ENCODE data around the gene GTPBP2. TPM values are rescaled to one million over a fixed set of nuclear protein-coding genes. Genes with fewer than 3 reads are reported as not detected.

Gene GTPBP2
- total RNA-seq, 1 donor from 2014 or later = 176 TPM

- peak; percentile 18 for DNase-seq (ENCODE audit: low read depth)
- no peaks in the 10 kb centered on the region for H3K27me3 ChIP-seq (ENCODE audit: control insufficient read depth, insufficient read depth, low read length)
- no peak for FAIRE-seq
- TF ChIP-seq, protein P1, sequence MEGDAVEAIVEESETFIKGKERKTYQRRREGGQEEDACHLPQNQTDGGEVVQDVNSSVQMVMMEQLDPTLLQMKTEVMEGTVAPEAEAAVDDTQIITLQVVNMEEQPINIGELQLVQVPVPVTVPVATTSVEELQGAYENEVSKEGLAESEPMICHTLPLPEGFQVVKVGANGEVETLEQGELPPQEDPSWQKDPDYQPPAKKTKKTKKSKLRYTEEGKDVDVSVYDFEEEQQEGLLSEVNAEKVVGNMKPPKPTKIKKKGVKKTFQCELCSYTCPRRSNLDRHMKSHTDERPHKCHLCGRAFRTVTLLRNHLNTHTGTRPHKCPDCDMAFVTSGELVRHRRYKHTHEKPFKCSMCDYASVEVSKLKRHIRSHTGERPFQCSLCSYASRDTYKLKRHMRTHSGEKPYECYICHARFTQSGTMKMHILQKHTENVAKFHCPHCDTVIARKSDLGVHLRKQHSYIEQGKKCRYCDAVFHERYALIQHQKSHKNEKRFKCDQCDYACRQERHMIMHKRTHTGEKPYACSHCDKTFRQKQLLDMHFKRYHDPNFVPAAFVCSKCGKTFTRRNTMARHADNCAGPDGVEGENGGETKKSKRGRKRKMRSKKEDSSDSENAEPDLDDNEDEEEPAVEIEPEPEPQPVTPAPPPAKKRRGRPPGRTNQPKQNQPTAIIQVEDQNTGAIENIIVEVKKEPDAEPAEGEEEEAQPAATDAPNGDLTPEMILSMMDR (IDR thresholded peaks at IDR 0.05; ENCODE audit: insufficient read depth, low read length, severe bottlenecking) = no peak
- H3K36me3 ChIP-seq (ENCODE audit: control insufficient read depth, insufficient read depth, low read length) = peaks cover 26% of the 10 kb centered on the region
- H3K4me3 ChIP-seq (ENCODE audit: low read depth, low read length) = peak overlapping the region; percentile 91
These were observed 516 bp downstream of the GTPBP2 start for GRCh38 chr6:43628393-43629103.

DNA sequence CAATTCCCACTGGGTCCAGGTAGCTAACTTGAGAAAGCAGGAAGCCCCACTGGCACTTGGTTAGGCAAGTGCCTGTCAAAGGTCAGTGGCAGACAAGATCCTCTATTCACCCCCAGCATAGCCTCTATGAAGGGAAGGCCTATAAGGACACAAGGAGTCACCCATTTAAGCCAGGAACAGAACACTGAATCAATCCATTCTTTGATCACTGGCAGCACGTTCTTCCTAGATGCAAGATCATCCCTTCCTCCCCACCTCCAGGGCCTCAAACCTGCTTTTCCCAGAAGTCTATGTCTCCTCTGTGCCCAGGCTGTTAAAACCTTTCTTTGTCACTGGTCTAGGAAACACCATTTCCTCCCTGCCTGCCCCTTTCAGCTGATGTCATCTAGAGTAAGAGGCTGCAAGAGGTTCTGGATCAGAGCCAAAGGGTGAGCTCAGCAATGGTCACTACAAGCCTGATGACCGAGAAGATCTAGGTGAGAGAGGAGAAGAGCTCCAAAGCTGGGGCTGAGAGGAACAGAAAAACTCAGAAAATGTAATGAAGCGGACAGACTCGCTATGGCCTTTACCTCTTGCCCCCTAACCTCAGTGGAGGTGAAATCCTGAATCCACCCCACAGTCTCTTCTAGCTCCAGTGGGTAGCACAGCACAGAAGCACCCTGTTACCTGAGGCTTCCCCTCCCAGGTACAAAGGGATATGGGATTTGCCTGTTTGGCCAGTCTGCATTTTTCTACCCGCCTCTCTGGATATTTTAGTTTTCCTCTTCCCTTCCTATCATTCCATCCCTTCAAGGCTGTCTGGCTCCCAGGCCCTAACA is 1.8 kb downstream of the GTPBP2 start:
- FAIRE-seq (peak; percentile 32), DNase-seq (ENCODE audit: low read depth) (peak; percentile 94)
- TF ChIP-seq, protein P1 (IDR thresholded peaks at IDR 0.05; ENCODE audit: insufficient read depth, low read length, severe bottlenecking) = no peak
- Histone ChIP-seq H3K4me3 (ENCODE audit: low read depth, low read length) (peak overlapping the region; percentile 91), H3K27me3 (ENCODE audit: control insufficient read depth, insufficient read depth, low read length) (no peaks in the 10 kb centered on the region), H3K36me3 (ENCODE audit: control insufficient read depth, insufficient read depth, low read length) (peaks cover 33% of the 10 kb centered on the region)

DNA sequence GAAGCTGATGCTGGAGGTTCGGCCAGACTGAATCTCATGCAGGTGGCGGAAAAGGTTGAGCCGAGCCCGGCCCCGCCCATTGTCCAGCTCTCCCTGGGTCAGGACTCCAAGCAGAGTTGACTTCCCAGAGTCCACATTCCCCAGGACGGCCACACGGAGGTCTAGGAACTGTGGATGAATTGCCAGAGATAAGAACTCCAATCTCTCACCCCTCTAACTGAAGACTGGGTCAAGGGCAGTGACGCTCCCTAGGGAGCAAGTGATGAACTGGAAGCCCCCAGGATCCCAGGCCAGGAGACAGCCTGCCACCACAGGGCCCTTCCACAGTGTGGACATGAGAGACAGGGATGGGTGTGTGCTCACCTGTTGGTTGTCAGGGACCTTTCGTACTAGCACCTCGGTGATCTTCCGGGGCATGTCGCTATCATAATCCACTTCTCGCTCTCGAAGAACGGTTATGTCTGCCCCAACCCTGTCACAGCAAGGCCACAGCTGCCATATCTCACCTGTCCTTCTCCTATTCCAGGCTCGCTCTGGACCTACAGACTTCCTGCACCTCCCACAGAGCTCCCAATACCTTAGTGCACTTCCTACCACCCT is 3.6 kb downstream of the GTPBP2 start:
- H3K36me3 ChIP-seq (ENCODE audit: control insufficient read depth, insufficient read depth, low read length) = peaks cover 47% of the 10 kb centered on the region
- TF ChIP-seq, protein P1 (IDR thresholded peaks at IDR 0.05; ENCODE audit: insufficient read depth, low read length, severe bottlenecking) = no peak
- no peak for FAIRE-seq
- H3K4me3 ChIP-seq (ENCODE audit: low read depth, low read length) = no peak overlapping the region
- DNase-seq (ENCODE audit: low read depth) = no peak
- no peaks in the 10 kb centered on the region for H3K27me3 ChIP-seq (ENCODE audit: control insufficient read depth, insufficient read depth, low read length)

- no peak overlapping the region for H3K4me3 ChIP-seq (ENCODE audit: low read depth, low read length)
- peaks cover 48% of the 10 kb centered on the region for H3K36me3 ChIP-seq (ENCODE audit: control insufficient read depth, insufficient read depth, low read length)
- FAIRE-seq (no peak), DNase-seq (ENCODE audit: low read depth) (no peak)
- TF ChIP-seq, protein P1 (IDR thresholded peaks at IDR 0.05; ENCODE audit: insufficient read depth, low read length, severe bottlenecking) = no peak
- no peaks in the 10 kb centered on the region for H3K27me3 ChIP-seq (ENCODE audit: control insufficient read depth, insufficient read depth, low read length)
These were observed 4.2 kb downstream of the GTPBP2 start for GRCh38 chr6:43624786-43625288.

- Histone ChIP-seq H3K4me3 (ENCODE audit: low read depth, low read length) (no peak overlapping the region), H3K27me3 (ENCODE audit: control insufficient read depth, insufficient read depth, low read length) (no peaks in the 10 kb centered on the region), H3K36me3 (ENCODE audit: control insufficient read depth, insufficient read depth, low read length) (peaks cover 48% of the 10 kb centered on the region)
- DNase-seq (ENCODE audit: low read depth) (no peak), FAIRE-seq (no peak)
- TF ChIP-seq, protein P1 (IDR thresholded peaks at IDR 0.05; ENCODE audit: insufficient read depth, low read length, severe bottlenecking) = no peak
These were observed 4.9 kb downstream of the GTPBP2 start for GRCh38 chr6:43623880-43624785.
